ENCODE measurements around the gene PLIN3. TPM values are rescaled to one million over a fixed set of nuclear protein-coding genes. Genes with fewer than 3 reads are reported as not detected.
A peak's percentile ranks its signal among the peaks of the same experiment; 100 is the strongest.

Gene PLIN3, protein sequence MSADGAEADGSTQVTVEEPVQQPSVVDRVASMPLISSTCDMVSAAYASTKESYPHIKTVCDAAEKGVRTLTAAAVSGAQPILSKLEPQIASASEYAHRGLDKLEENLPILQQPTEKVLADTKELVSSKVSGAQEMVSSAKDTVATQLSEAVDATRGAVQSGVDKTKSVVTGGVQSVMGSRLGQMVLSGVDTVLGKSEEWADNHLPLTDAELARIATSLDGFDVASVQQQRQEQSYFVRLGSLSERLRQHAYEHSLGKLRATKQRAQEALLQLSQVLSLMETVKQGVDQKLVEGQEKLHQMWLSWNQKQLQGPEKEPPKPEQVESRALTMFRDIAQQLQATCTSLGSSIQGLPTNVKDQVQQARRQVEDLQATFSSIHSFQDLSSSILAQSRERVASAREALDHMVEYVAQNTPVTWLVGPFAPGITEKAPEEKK
- total RNA-seq (32.3 TPM), polyA plus RNA-seq (74.9 TPM)

- no peaks in the 10 kb centered on the region for H3K36me3 ChIP-seq (ENCODE audit: insufficient read depth)
- WGBS: 5% methylated on average over 46 of the region's 46 CpGs
- H3K4me3 ChIP-seq (ENCODE audit: low read depth, low read length): peak within 1 kb of the TSS; percentile 83
- H3K27ac ChIP-seq (ENCODE audit: low read depth): peak within 1 kb of the TSS; percentile 83
- no peaks in the 10 kb centered on the region for H3K4me1 ChIP-seq (ENCODE audit: insufficient read depth)
- DNase-seq (ENCODE audit: extremely low spot score): peak; percentile 81
These were observed at the start of gene PLIN3 for GRCh38 chr19:4867534-4868285. Gene PLIN3 (minus strand): TSS chr19:4867667. CDS start chr19:4861394, 6,273 bp downstream.

DNA sequence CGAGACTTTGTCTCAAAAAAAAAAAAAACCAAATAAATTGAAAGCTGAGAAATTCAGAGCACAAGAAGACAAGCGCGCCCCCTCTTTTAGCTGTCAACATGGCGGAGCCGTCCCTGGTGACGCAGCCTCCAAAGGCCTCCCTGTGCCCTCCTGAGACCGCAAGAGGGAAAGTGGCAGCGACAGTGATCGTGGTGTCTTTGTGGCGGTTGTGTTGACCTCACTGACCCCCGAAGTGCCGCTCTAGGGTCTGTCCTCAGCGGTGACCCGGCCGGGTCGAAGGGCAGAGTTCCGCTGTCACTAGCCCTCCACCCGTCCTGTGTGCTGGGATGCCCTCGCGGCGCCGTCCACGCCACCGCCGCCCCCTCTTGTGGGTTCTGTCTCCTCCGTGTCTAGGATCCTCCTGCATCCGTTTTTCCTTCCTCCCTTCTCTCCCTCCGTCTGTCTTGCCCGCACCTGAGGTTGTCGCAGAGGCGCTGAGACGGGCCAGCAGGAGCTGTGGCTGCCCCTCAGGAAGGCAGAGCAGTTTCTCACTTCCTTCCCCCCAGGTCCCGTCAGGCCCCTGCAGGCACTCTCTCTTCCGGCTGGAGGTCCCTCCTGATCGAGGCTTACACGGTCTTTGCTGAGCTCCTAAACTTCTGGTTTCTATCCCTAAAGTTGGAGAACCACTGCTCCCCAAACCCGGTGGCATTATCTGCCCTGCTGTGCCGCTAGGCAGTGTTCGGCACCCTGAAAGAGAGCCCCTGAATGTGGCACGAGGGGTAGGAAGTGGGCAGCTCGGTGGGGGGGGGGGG lies 49.0 kb upstream of the PLIN3 start:
- Histone ChIP-seq H3K27ac (ENCODE audit: low read depth) (no peak overlapping the region), H3K4me3 (ENCODE audit: low read depth, low read length) (peak overlapping the region; percentile 8), H3K4me1 (ENCODE audit: insufficient read depth) (no peaks in the 10 kb centered on the region), H3K36me3 (ENCODE audit: insufficient read depth) (no peaks in the 10 kb centered on the region)
- no peak for DNase-seq (ENCODE audit: extremely low spot score)
- 84% methylated on average over 41 of the region's 41 CpGs for WGBS

- H3K36me3 ChIP-seq (ENCODE audit: insufficient read depth): no peaks in the 10 kb centered on the region
- 69% methylated on average over 23 of the region's 23 CpGs for WGBS
- DNase-seq (ENCODE audit: extremely low spot score): peak; percentile 43
- H3K4me1 ChIP-seq (ENCODE audit: insufficient read depth): no peaks in the 10 kb centered on the region
- peak overlapping the region; percentile 21 for H3K4me3 ChIP-seq (ENCODE audit: low read depth, low read length)
- H3K27ac ChIP-seq (ENCODE audit: low read depth): no peak overlapping the region
These were observed 47.5 kb upstream of the PLIN3 start for GRCh38 chr19:4914736-4915501.

DNA sequence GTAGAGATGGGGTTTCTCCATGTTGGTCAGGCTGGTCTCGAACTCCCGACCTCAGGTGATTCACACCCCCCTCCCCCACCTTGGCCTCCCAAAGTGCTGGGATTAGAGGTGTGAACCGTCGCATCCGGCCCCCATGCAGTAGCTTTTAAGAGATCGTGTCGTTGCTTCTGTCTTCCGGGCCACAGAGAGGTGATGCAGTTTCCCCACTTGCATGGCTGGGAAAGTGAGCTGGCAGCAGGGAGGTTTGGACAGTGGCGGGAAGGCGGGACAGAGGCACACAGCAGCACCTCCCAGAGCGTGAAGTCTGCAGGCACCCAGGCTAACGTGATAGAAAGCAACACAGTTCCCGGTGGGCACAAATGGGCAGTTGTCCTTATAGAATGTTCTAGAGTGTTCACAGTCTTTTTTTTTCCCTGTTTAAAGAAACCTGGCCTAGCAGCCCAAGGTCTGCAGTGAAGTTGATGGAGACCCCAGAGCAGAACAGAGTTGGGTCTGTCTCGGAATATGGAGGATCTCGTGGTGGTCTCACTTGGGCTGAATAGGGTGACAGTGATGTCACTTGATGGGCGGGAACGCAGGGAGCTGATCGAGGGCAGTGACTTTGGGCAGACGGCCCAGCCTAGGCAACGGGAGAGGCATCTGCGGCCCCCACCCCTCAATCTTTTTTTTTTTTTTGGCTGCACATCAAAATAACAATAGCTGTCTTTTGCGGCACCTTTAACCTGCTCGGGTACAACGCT lies 46.7 kb upstream of the PLIN3 start:
- no peaks in the 10 kb centered on the region for H3K4me1 ChIP-seq (ENCODE audit: insufficient read depth)
- H3K4me3 ChIP-seq (ENCODE audit: low read depth, low read length): peak overlapping the region; percentile 21
- WGBS: 86% methylated on average over 24 of the region's 24 CpGs
- no peaks in the 10 kb centered on the region for H3K36me3 ChIP-seq (ENCODE audit: insufficient read depth)
- DNase-seq (ENCODE audit: extremely low spot score): no peak
- no peak overlapping the region for H3K27ac ChIP-seq (ENCODE audit: low read depth)

- Histone ChIP-seq H3K4me1 (ENCODE audit: insufficient read depth) (no peaks in the 10 kb centered on the region), H3K4me3 (ENCODE audit: low read depth, low read length) (no peak overlapping the region), H3K27ac (ENCODE audit: low read depth) (no peak overlapping the region), H3K36me3 (ENCODE audit: insufficient read depth) (no peaks in the 10 kb centered on the region)
- WGBS: 23% methylated on average over 29 of the region's 29 CpGs
- no peak for DNase-seq (ENCODE audit: extremely low spot score)
These were observed 44.6 kb upstream of the PLIN3 start for GRCh38 chr19:4911786-4912672.

DNA sequence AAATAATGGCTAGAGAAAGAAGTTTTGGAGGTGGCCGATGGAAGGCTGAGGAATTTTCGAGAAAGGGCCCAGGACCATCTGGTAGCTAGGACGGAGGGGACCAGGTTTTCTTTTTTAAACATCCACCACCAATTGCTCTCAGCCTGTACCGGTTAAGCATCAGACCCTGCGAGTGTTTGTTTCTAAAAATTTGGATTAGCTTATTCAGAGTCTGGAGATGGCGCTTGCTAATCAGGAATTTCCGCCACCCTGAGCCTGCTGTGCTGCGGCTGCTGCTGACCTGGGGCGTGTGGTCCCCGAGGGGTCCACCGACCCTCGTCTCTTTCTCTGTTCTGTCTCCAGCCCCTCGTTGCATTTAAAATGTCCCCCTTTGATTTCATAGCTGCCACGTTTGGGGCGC lies 43.8 kb upstream of the PLIN3 start:
- 54% methylated on average over 15 of the region's 15 CpGs for WGBS
- no peaks in the 10 kb centered on the region for H3K36me3 ChIP-seq (ENCODE audit: insufficient read depth)
- H3K4me3 ChIP-seq (ENCODE audit: low read depth, low read length): no peak overlapping the region
- no peak for DNase-seq (ENCODE audit: extremely low spot score)
- H3K27ac ChIP-seq (ENCODE audit: low read depth): no peak overlapping the region
- H3K4me1 ChIP-seq (ENCODE audit: insufficient read depth): no peaks in the 10 kb centered on the region

GRCh38 chr19:4910594-4911281 lies 43.3 kb upstream of the PLIN3 start:
- Histone ChIP-seq H3K27ac (ENCODE audit: low read depth) (no peak overlapping the region), H3K36me3 (ENCODE audit: insufficient read depth) (no peaks in the 10 kb centered on the region), H3K4me1 (ENCODE audit: insufficient read depth) (no peaks in the 10 kb centered on the region), H3K4me3 (ENCODE audit: low read depth, low read length) (peak overlapping the region; percentile 71)
- 36% methylated on average over 23 of the region's 23 CpGs for WGBS
- no peak for DNase-seq (ENCODE audit: extremely low spot score)

DNA sequence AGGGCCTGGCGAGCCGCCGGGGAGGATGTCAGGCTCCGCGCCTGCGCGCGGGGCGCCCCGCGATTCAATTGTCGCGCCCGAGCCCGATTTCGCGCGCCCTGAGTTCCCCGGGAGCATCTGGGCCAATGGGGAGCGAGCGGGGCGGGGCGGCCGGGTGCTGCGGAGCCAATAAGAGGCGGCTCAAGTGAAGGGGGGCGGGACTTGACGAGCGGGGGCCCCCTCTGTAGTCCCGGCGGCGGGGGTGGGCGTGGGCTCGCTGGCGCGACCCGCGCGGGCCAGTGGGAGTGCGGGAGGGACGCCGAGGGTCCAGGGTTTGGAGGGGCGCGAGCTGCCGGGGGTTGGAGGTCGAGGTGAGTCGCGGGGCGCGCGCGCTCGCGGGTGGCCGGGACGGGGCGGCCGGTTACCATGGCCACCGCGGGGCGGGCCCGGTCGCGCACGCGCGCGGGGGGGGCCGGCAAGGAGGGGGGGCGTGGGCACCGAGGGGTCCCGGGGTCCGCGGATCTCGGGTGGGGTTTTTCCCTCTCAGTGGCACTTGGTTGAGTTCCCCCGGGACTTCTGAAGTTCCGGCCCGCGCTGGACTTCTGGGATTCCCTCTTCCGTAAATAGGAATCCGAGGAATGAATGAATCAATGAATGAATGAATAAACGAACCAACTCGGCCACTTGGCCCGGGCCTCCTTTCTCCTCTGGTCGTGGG lies 42.6 kb upstream of the PLIN3 start:
- no peaks in the 10 kb centered on the region for H3K36me3 ChIP-seq (ENCODE audit: insufficient read depth)
- peak overlapping the region; percentile 71 for H3K4me3 ChIP-seq (ENCODE audit: low read depth, low read length)
- DNase-seq (ENCODE audit: extremely low spot score): peak; percentile 80
- H3K4me1 ChIP-seq (ENCODE audit: insufficient read depth): no peaks in the 10 kb centered on the region
- WGBS: under 1% methylated on average over 85 of the region's 85 CpGs
- no peak overlapping the region for H3K27ac ChIP-seq (ENCODE audit: low read depth)

- 1% methylated on average over 89 of the region's 89 CpGs for WGBS
- no peaks in the 10 kb centered on the region for H3K36me3 ChIP-seq (ENCODE audit: insufficient read depth)
- H3K4me3 ChIP-seq (ENCODE audit: low read depth, low read length): peak within 1 kb of the TSS; percentile 71
- DNase-seq (ENCODE audit: extremely low spot score): no peak
- no peak within 1 kb of the TSS for H3K27ac ChIP-seq (ENCODE audit: low read depth)
- H3K4me1 ChIP-seq (ENCODE audit: insufficient read depth): no peaks in the 10 kb centered on the region
These were observed 41.9 kb upstream of the PLIN3 start, which contains the start of gene UHRF1 for GRCh38 chr19:4909156-4909896. Gene UHRF1 (plus strand): TSS chr19:4909501. CDS start chr19:4910886, 1,385 bp downstream.

GRCh38 chr19:4908781-4909155 lies 41.3 kb upstream of the PLIN3 start:
- no peak overlapping the region for H3K4me3 ChIP-seq (ENCODE audit: low read depth, low read length)
- DNase-seq (ENCODE audit: extremely low spot score): no peak
- 76% methylated on average over 15 of the region's 15 CpGs for WGBS

More at GRCh38 chr19:4908781-4909155, 41.3 kb upstream of the PLIN3 start:
- H3K4me1 ChIP-seq (ENCODE audit: insufficient read depth): no peaks in the 10 kb centered on the region
- H3K27ac ChIP-seq (ENCODE audit: low read depth): no peak overlapping the region
- no peaks in the 10 kb centered on the region for H3K36me3 ChIP-seq (ENCODE audit: insufficient read depth)

All from urinary bladder (tissue), 4 donors.